ENCODE measurements around the gene KCNQ4. TPM values are rescaled to one million over a fixed set of nuclear protein-coding genes. Genes with fewer than 3 reads are reported as not detected.

KCNQ4 gene
- total and polyA plus RNA-seq, 2 of the 4 experiments (the other 2 are of a cell fraction): 0.07 TPM; not detected in 1

- Histone ChIP-seq H3K23ac (ENCODE audit: low read depth, low read length) (no peak overlapping the region), H3K4me1 (ENCODE audit: control insufficient read depth, insufficient read depth, low read length) (peaks cover 1% of the 10 kb centered on the region; the same call in 1 of the 2 replicates), H3K36me3 (ENCODE audit: control insufficient read depth, insufficient read depth, low read length) (peaks cover 40% of the 10 kb centered on the region), H3K14ac (replicated peaks; ENCODE audit: low read depth, low read length) (no peak overlapping the region), H3K56ac (ENCODE audit: extremely low read depth, insufficient read depth, low read length) (no peak overlapping the region), H4K5ac (ENCODE audit: low read depth, low read length) (no peak overlapping the region), H3K4me2 (ENCODE audit: low read depth, low read length) (no peak overlapping the region), H2BK20ac (ENCODE audit: low read depth, low read length) (no peak overlapping the region), H4K91ac (ENCODE audit: insufficient read depth, low read depth, low read length) (no peak overlapping the region), H3K4ac (ENCODE audit: low read depth, low read length) (no peak overlapping the region), H2BK5ac (ENCODE audit: low read depth, low read length, poor library complexity, severe bottlenecking) (no peak overlapping the region), H2BK15ac (ENCODE audit: low read depth, low read length) (no peak overlapping the region), H4K20me1 (ENCODE audit: insufficient read depth, low read length) (no peaks in the 10 kb centered on the region), H3K9me3 (ENCODE audit: control insufficient read depth, insufficient read depth, low read length) (no peaks in the 10 kb centered on the region), H4K8ac (ENCODE audit: low read depth in 2 of 2, low read length in 2 of 2) (no peak overlapping the region), H2AK5ac (ENCODE audit: low read depth, low read length) (no peak overlapping the region), H3K79me1 (ENCODE audit: low read depth in 1 of 2, low read length in 2 of 2) (no peaks in the 10 kb centered on the region; a peak in 1 of 4 replicates), H2AFZ (replicated peaks; ENCODE audit: low read length, poor library complexity) (no peak overlapping the region), H3K18ac (ENCODE audit: low read depth, low read length) (no peak overlapping the region), H3K4me3 (ENCODE audit: insufficient read depth, low read depth, low read length) (no peak overlapping the region), H2BK120ac (ENCODE audit: low read depth, low read length) (no peak overlapping the region), H3K27ac (ENCODE audit: insufficient read depth, low read length) (no peak overlapping the region), H3K9me1 (ENCODE audit: insufficient read depth, low read length) (no peaks in the 10 kb centered on the region), H3K27me3 (ENCODE audit: control insufficient read depth, insufficient read depth, low read length) (no peaks in the 10 kb centered on the region), H3K9ac (ENCODE audit: low read depth, low read length) (no peak overlapping the region), H2AK9ac (replicated peaks; ENCODE audit: low read depth, low read length, poor library complexity) (no peak overlapping the region)
- CTCF ChIA-PET: no interaction called here
- intact Hi-C loops (cut with micrococcal nuclease) (no loop called here), dilution Hi-C loops (cut with HindIII; ENCODE audit: low sequenced_read_pairs, unreplicated experiment) (no loop called here), in situ Hi-C loops (cut with MboI; ENCODE audit: low sequenced_read_pairs) (no loop called here)
- POLR2A ChIA-PET (ENCODE audit: unreplicated experiment): interaction anchor here (0.7 kb wide), 1 partner anchor 88 kb away, joined by 3 read pairs; no protein-coding TSS in a partner anchor
- no TSS peak for BruUV-seq (replicated peaks)
- no peak for TF ChIP-seq MXI1 (IDR thresholded peaks at IDR 0.05; ENCODE audit: borderline replicate concordance, low read depth, low read length)
- no peak for TF ChIP-seq FOS (IDR thresholded peaks at IDR 0.05; ENCODE audit: low read depth, low read length)
- TF ChIP-seq ELK1 (IDR thresholded peaks at IDR 0.05; ENCODE audit: borderline replicate concordance, low read depth, low read length): no peak
- TF ChIP-seq MAFK (IDR thresholded peaks at IDR 0.05; ENCODE audit: low read depth, low read length): no peak
- no peak for TF ChIP-seq SMC3 (IDR thresholded peaks at IDR 0.05; ENCODE audit: low read depth, low read length)
- TF ChIP-seq, protein P1, sequence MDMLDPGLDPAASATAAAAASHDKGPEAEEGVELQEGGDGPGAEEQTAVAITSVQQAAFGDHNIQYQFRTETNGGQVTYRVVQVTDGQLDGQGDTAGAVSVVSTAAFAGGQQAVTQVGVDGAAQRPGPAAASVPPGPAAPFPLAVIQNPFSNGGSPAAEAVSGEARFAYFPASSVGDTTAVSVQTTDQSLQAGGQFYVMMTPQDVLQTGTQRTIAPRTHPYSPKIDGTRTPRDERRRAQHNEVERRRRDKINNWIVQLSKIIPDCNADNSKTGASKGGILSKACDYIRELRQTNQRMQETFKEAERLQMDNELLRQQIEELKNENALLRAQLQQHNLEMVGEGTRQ (IDR thresholded peaks at IDR 0.05; ENCODE audit: low read depth, low read length): no peak
- TF ChIP-seq RCOR1 (IDR thresholded peaks at IDR 0.05; ENCODE audit: insufficient replicate concordance, low read length): no peak
- TF ChIP-seq BHLHE40 (IDR thresholded peaks at IDR 0.05; ENCODE audit: low read depth, low read length): no peak
- TF ChIP-seq CEBPB (IDR thresholded peaks at IDR 0.05; ENCODE audit: low read depth, low read length): no peak
- TF ChIP-seq, protein P2, sequence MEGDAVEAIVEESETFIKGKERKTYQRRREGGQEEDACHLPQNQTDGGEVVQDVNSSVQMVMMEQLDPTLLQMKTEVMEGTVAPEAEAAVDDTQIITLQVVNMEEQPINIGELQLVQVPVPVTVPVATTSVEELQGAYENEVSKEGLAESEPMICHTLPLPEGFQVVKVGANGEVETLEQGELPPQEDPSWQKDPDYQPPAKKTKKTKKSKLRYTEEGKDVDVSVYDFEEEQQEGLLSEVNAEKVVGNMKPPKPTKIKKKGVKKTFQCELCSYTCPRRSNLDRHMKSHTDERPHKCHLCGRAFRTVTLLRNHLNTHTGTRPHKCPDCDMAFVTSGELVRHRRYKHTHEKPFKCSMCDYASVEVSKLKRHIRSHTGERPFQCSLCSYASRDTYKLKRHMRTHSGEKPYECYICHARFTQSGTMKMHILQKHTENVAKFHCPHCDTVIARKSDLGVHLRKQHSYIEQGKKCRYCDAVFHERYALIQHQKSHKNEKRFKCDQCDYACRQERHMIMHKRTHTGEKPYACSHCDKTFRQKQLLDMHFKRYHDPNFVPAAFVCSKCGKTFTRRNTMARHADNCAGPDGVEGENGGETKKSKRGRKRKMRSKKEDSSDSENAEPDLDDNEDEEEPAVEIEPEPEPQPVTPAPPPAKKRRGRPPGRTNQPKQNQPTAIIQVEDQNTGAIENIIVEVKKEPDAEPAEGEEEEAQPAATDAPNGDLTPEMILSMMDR (conservative IDR thresholded peaks at IDR 0.05; ENCODE audit: low read depth, low read length): no peak
- TF ChIP-seq RFX5 (IDR thresholded peaks at IDR 0.05; ENCODE audit: low read depth, low read length): no peak
- TF ChIP-seq CHD1 (IDR thresholded peaks at IDR 0.05; ENCODE audit: low read depth, low read length): no peak
- TF ChIP-seq NFE2L2 (IDR thresholded peaks at IDR 0.05; ENCODE audit: low read depth, low read length): no peak
- TF ChIP-seq POLR2A (IDR thresholded peaks at IDR 0.05; ENCODE audit: low read depth, low read length): no peak
- TF ChIP-seq MAZ (IDR thresholded peaks at IDR 0.05; ENCODE audit: borderline replicate concordance, low read depth, low read length): no peak
- TF ChIP-seq RAD21 (IDR thresholded peaks at IDR 0.05; ENCODE audit: low read length): no peak
- DNase-seq (no peak), ATAC-seq (ENCODE audit: low read depth) (no peak)
- no CpG with 5 or more reads among the region's 8 CpGs for WGBS, 2 experiments (ENCODE audit: extremely low coverage in 2 of 2, insufficient read length in 1 of 2)
Measured at GRCh38 chr1:40754201-40754600, 29.4 kb upstream of the KCNQ4 start.

All from IMR-90 (cell line).